HEK293T (cell line): Measurements from ENCODE around the gene KRT74.
"Not testable (repeated sequence)": the region's sequence is repeated elsewhere in the genome, so short reads cannot be mapped to it uniquely, and the experiment has no call there.

Source experiments
- CTCF ChIA-PET: fragments of 350-600 bp; formaldehyde crosslinking; extraction: SDS; loops from one replicate; lab custom pipeline; 2021; ENCODE audit warnings: antibody characterized with exemption, inconsistent platforms; lab: Yijun Ruan, JAX
- POLR2A ChIA-PET: fragments of 350-600 bp; formaldehyde crosslinking; extraction: SDS; loops from one replicate; lab custom pipeline; 2020; ENCODE audit warnings: antibody characterized with exemption, inconsistent platforms; lab: Yijun Ruan, JAX
- DNase-seq: peaks from one replicate; pipeline ENCODE4 v3.0.0; 2012; ENCODE audit warnings: mixed read lengths; ENCODE audit errors: extremely low spot score
- ARNT ChIP-seq: fragments of 450-650 bp; IDR thresholded peaks from 2 replicates; pipeline ENCODE4 v1.6.1; 2017; ENCODE audit warnings: mild to moderate bottlenecking
- BHLHE40 ChIP-seq: fragments of 450-650 bp; IDR thresholded peaks from 2 replicates; pipeline ENCODE4 v1.6.1; 2016; ENCODE audit warnings: mild to moderate bottlenecking, moderate library complexity, borderline replicate concordance
- CTBP1 ChIP-seq: fragments of 450-650 bp; IDR thresholded peaks from 2 replicates; pipeline ENCODE4 v1.6.1; 2016; ENCODE audit warnings: borderline replicate concordance
- ELF4 ChIP-seq: fragments of 450-650 bp; IDR thresholded peaks from 2 replicates; pipeline ENCODE4 v1.6.1; 2017; ENCODE audit warnings: antibody characterized with exemption
- FOXA1 ChIP-seq: fragments of 450-650 bp; IDR thresholded peaks from 2 replicates; pipeline ENCODE4 v1.6.1; 2016; ENCODE audit warnings: mild to moderate bottlenecking
- FOXK2 ChIP-seq: fragments of 450-650 bp; IDR thresholded peaks from 2 replicates; pipeline ENCODE4 v1.6.1; 2016; ENCODE audit warnings: mild to moderate bottlenecking
- FOXM1 ChIP-seq: fragments of 450-650 bp; IDR thresholded peaks from 2 replicates; pipeline ENCODE4 v1.6.1; 2017; ENCODE audit warnings: mild to moderate bottlenecking, borderline replicate concordance
- HDGF ChIP-seq: fragments of 450-650 bp; IDR thresholded peaks from 2 replicates; pipeline ENCODE4 v1.6.1; 2017; ENCODE audit warnings: antibody characterized with exemption, borderline replicate concordance
- L3MBTL2 ChIP-seq: fragments of 450-650 bp; conservative IDR thresholded peaks from 2 replicates; pipeline ENCODE4 v1.6.1; 2016; ENCODE audit warnings: mild to moderate bottlenecking
- LEF1 ChIP-seq: fragments of 450-650 bp; IDR thresholded peaks from 2 replicates; pipeline ENCODE4 v1.6.1; 2017; ENCODE audit warnings: mild to moderate bottlenecking, borderline replicate concordance
- NFRKB ChIP-seq: fragments of 450-650 bp; IDR thresholded peaks from 2 replicates; pipeline ENCODE4 v1.6.1; 2016; ENCODE audit warnings: mild to moderate bottlenecking, moderate library complexity
- PKNOX1 ChIP-seq: fragments of 450-650 bp; IDR thresholded peaks from 2 replicates; pipeline ENCODE4 v1.6.1; 2016
- SP1 ChIP-seq: fragments of 450-650 bp; IDR thresholded peaks from 2 replicates; pipeline ENCODE4 v1.6.1; 2017
- SUZ12 ChIP-seq: fragments of 450-650 bp; IDR thresholded peaks from 2 replicates; pipeline ENCODE4 v1.6.1; 2016; ENCODE audit warnings: mild to moderate bottlenecking
- TARDBP ChIP-seq: fragments of 450-650 bp; IDR thresholded peaks from 2 replicates; pipeline ENCODE4 v1.6.1; 2016
- ZNF384 ChIP-seq: fragments of 450-650 bp; IDR thresholded peaks from 2 replicates; pipeline ENCODE4 v1.6.1; 2016

Gene KRT74

GRCh38 chr12:52600941-52601481 lies 27.4 kb upstream of the KRT74 start, which contains the start of gene KRT72:
Gene KRT72 (minus strand): TSS chr12:52601463. CDS start chr12:52601452, 11 bp downstream.
- TF ChIP-seq SP1 (no peak), ELF4 (no peak), FOXA1 (no peak), SUZ12 (no peak), CTBP1 (no peak), HDGF (no peak), L3MBTL2 (no peak), ZNF384 (no peak), FOXM1 (no peak), BHLHE40 (no peak)
- ChIA-PET POLR2A (no interaction called here), CTCF (no interaction called here)
- no peak for DNase-seq

- TF ChIP-seq NFRKB (no peak), ELF4 (no peak), FOXK2 (no peak), HDGF (no peak)
- ChIA-PET CTCF (no interaction called here), POLR2A (no interaction called here)
- no peak for DNase-seq
Observed at GRCh38 chr12:52600475-52600874, 26.8 kb upstream of the KRT74 start.

GRCh38 chr12:52600071-52600470 lies 26.4 kb upstream of the KRT74 start:
- ChIA-PET CTCF (no interaction called here), POLR2A (no interaction called here)
- DNase-seq: no peak
- no peak for TF ChIP-seq SP1
- no peak for TF ChIP-seq ELF4
- no peak for TF ChIP-seq PKNOX1
- TF ChIP-seq LEF1: no peak
- TF ChIP-seq FOXM1: no peak
- no peak for TF ChIP-seq ZNF384
- no peak for TF ChIP-seq NFRKB
- TF ChIP-seq BHLHE40: no peak
- TF ChIP-seq ARNT: no peak
- TF ChIP-seq CTBP1: no peak
- TF ChIP-seq SUZ12: no peak
- TF ChIP-seq FOXK2: no peak
- no peak for TF ChIP-seq HDGF
- TF ChIP-seq L3MBTL2: no peak
- no peak for TF ChIP-seq FOXA1
- no peak for TF ChIP-seq TARDBP

GRCh38 chr12:52598966-52599365 lies 25.3 kb upstream of the KRT74 start:
- POLR2A ChIA-PET: no interaction called here
- CTCF ChIA-PET: interaction anchor here (0.9 kb wide), 1 partner anchor 266 kb away, joined by 3 read pairs; no protein-coding TSS in a partner anchor

GRCh38 chr12:52594237-52594636 lies 20.6 kb upstream of the KRT74 start:
- CTCF ChIA-PET: interaction anchor here (0.7 kb wide), 1 partner anchor 267 kb away, joined by 3 read pairs; no protein-coding TSS in a partner anchor
- POLR2A ChIA-PET, DNase-seq: not testable (repeated sequence)

More at GRCh38 chr12:52598966-52599365, 25.3 kb upstream of the KRT74 start:
- TF ChIP-seq ZNF384: no peak
- no peak for TF ChIP-seq TARDBP
- no peak for TF ChIP-seq SP1
- no peak for TF ChIP-seq PKNOX1
- no peak for TF ChIP-seq HDGF
- TF ChIP-seq L3MBTL2: no peak
- no peak for TF ChIP-seq BHLHE40
- no peak for TF ChIP-seq ELF4
- no peak for TF ChIP-seq LEF1
- no peak for TF ChIP-seq FOXK2
- TF ChIP-seq FOXM1: no peak
- DNase-seq: no peak

GRCh38 chr12:52591521-52591920 lies 17.9 kb upstream of the KRT74 start:
- ChIA-PET CTCF (no interaction called here), POLR2A (no interaction called here)
- DNase-seq: no peak
- no peak for TF ChIP-seq ARNT
- TF ChIP-seq TARDBP: no peak
- TF ChIP-seq FOXA1: no peak
- TF ChIP-seq CTBP1: no peak
- TF ChIP-seq L3MBTL2: no peak
- no peak for TF ChIP-seq LEF1
- TF ChIP-seq PKNOX1: no peak
- no peak for TF ChIP-seq HDGF

GRCh38 chr12:52590021-52590420 lies 16.4 kb upstream of the KRT74 start:
- ChIA-PET POLR2A (no interaction called here), CTCF (interaction anchor here (0.8 kb wide), 1 partner anchor 281 kb away, joined by 3 read pairs; no protein-coding TSS in a partner anchor)
- DNase-seq: no peak
- no peak for TF ChIP-seq ZNF384
- no peak for TF ChIP-seq HDGF
- TF ChIP-seq NFRKB: no peak
- TF ChIP-seq SP1: no peak
